AG09319 (cell line): ENCODE measurements around the gene NHLH2.

ENCODE experiments used
- DNase-seq: peaks from one replicate; pipeline ENCODE4 v3.0.0-alpha.2; 2010; ENCODE audit warnings: low read depth; ENCODE audit errors: extremely low read depth
- TF ChIP-seq, protein P1 (sequence below): IDR thresholded peaks from 2 replicates; pipeline ENCODE4 v1.5.1; 2011; ENCODE audit warnings: low read depth, mild to moderate bottlenecking, inconsistent platforms, low read length, moderate library complexity

NHLH2 gene

GRCh38 chr1:115840605-115841460, at the start of gene NHLH2:
TSS of gene NHLH2 (minus strand) at chr1:115841126. CDS start at chr1:115838372, 2,754 bp downstream.
- TF ChIP-seq, protein P1, sequence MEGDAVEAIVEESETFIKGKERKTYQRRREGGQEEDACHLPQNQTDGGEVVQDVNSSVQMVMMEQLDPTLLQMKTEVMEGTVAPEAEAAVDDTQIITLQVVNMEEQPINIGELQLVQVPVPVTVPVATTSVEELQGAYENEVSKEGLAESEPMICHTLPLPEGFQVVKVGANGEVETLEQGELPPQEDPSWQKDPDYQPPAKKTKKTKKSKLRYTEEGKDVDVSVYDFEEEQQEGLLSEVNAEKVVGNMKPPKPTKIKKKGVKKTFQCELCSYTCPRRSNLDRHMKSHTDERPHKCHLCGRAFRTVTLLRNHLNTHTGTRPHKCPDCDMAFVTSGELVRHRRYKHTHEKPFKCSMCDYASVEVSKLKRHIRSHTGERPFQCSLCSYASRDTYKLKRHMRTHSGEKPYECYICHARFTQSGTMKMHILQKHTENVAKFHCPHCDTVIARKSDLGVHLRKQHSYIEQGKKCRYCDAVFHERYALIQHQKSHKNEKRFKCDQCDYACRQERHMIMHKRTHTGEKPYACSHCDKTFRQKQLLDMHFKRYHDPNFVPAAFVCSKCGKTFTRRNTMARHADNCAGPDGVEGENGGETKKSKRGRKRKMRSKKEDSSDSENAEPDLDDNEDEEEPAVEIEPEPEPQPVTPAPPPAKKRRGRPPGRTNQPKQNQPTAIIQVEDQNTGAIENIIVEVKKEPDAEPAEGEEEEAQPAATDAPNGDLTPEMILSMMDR = no peak
- DNase-seq = no peak

GRCh38 chr1:115890580-115890979, 49.7 kb upstream of the NHLH2 start:
- TF ChIP-seq, protein P1 = no peak
- no peak for DNase-seq

- DNase-seq = no peak
- TF ChIP-seq, protein P1 = no peak
Observed at GRCh38 chr1:115888976-115889375, 48.0 kb upstream of the NHLH2 start.

DNA sequence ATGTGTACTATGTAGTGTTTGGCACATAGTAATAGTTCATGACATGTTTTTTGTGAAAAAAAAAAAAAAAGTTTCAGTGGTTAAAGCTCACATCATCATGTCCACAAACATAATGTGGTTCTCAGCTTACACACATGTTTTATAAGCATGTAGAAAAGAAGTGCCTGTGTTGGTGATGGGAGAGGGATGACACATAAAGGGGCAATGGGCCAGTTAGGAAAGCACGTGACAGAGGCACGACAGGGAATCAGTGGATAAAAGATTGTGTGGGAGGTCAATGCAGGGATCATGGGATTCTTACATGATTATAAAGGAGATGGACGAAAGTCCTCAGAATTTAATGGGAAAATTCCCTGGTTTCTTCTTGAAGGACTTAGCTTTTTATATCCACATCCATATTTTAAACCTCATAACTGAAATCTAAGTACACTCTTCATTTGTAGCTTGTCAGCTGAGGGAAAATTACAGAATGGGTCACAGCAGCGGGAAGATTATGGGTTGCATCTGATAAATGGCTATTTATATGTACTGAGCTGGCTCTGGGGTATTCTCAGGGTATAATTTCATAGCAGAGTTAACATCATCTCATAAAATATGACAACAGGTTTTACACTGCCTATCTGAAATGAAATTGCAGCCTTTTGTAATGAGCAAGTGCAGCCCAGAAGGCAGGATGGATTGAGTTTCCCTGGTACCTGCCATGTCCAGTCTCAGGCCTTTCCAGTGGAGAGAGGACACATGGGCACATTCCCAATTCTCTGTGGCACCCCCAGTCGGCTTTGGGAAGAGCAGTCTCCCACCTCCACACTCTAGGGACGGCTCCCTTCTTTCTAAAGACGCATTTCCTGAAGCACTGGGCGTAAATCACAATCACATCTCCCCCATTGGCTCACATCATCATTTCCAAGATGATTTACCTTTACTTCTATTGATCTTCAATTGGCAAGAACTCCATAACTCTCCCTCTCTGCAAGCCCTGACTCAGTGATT, 42.3 kb upstream of the NHLH2 start:
- TF ChIP-seq, protein P1 = no peak
- DNase-seq = no peak

DNA sequence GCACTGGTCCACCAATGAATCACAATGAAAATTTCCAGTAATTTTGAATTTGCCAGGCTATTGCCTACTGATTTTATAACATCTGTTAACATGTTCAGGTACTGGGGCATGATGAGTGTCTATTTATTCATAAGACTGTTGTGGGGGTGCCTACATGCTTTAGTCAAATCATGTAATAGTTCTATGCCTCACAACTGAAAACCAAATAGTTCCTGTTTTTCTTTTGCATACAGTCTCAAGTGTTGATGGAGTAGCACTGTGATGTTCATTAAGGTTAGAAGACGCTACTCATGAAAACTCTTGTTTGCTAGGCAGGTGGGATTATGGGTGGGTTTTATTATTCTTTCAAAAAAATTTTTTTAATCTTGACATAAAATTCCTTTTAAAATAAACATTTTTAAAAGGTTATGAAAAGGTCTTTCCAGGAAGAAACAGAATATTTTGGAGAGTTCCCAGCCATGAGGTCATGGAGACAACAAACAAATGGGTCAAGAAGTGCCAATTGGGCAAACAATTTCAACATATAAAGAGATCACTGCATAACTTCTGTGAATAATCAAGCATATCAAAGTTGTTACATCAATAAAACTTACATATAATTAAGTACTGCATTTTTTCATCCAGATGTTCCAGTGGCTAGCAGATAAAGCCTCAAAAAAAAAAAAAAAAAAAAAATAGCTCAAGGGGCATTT, 40.2 kb upstream of the NHLH2 start:
- TF ChIP-seq, protein P1 = no peak
- no peak for DNase-seq

DNA sequence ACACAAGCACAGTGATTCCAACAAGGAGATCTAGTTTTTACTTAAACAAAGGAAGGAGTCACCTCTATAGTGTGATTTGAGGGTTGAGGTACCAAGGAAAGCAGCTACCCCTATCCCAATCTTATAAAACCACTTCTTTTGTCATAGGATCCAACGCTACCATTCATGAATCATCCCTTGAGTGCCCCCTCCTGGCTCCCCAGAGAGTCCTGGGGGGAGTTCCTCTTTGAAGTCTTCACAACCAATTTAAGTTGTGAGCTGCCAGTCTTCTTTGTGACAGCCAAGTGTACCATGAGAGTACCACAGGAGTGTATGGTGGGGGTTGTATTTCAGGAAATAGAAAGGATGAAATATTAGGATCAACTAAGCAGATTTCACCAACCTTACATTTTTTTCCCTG, 39.1 kb upstream of the NHLH2 start:
- DNase-seq = no peak
- TF ChIP-seq, protein P1 = no peak
